ENCODE results near the gene RAMACL.
A peak's percentile ranks its signal among the peaks of the same experiment; 100 is the strongest.

Gene RAMACL

DNA sequence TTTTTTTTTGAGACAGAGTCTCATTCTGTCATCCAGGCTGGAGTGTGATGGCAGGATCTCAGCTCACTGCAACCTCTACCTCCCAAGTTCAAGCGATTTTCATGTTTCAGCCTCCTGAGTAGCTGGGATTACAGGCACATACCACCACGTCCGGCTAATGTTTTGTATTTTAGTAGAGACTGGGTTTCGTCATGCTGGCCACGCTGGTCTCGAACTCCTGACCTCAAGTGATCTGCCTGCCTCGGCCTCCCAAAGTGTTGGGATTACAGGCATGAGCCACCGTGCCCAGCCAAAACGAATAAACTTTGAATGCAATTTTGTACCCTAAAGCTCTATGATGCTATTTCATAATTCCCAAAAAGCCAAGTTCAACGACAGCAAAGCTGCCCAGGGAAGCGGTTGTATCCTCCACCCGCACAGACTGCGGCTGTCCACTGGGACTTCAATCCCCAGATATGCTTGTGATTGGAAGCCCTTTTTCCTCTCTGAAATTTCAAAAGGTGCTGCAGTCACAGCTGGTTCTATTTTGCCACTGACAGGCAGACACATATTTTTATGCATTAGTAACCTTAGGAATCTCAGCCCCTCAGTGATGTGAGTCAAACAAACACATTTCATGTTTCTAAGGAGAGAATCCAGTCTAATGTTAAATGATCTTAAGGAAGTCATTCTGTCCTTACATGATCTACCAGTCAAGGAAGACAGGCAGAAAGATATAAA, 8.7 kb upstream of the RAMACL start:
- DNase-seq (ENCODE audit: extremely low read depth, low read depth) = peak; percentile 66
- TF ChIP-seq, protein P1, sequence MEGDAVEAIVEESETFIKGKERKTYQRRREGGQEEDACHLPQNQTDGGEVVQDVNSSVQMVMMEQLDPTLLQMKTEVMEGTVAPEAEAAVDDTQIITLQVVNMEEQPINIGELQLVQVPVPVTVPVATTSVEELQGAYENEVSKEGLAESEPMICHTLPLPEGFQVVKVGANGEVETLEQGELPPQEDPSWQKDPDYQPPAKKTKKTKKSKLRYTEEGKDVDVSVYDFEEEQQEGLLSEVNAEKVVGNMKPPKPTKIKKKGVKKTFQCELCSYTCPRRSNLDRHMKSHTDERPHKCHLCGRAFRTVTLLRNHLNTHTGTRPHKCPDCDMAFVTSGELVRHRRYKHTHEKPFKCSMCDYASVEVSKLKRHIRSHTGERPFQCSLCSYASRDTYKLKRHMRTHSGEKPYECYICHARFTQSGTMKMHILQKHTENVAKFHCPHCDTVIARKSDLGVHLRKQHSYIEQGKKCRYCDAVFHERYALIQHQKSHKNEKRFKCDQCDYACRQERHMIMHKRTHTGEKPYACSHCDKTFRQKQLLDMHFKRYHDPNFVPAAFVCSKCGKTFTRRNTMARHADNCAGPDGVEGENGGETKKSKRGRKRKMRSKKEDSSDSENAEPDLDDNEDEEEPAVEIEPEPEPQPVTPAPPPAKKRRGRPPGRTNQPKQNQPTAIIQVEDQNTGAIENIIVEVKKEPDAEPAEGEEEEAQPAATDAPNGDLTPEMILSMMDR (IDR thresholded peaks at IDR 0.05; ENCODE audit: low read depth, low read length) = no peak

DNA sequence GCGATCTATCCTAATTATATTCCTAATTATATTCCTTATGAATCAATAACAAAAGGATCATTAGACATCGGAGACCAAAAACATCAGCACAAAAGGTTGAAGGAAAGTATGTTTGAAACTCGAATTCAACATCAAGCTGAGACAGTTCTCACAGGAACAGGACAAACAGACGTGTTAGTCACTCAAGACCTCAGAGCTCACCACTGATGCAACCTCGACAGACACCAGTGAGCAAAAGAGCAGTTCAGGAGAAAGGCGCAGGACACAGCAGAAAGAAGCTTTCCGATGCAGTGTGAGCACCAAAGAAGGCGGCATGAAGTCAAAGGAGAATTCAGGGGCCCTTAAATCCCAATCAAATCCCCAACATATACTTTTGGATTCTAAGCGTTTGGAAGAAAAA, 6.3 kb upstream of the RAMACL start:
- DNase-seq (ENCODE audit: extremely low read depth, low read depth) = no peak
- TF ChIP-seq, protein P1 (IDR thresholded peaks at IDR 0.05; ENCODE audit: low read depth, low read length) = no peak

DNA sequence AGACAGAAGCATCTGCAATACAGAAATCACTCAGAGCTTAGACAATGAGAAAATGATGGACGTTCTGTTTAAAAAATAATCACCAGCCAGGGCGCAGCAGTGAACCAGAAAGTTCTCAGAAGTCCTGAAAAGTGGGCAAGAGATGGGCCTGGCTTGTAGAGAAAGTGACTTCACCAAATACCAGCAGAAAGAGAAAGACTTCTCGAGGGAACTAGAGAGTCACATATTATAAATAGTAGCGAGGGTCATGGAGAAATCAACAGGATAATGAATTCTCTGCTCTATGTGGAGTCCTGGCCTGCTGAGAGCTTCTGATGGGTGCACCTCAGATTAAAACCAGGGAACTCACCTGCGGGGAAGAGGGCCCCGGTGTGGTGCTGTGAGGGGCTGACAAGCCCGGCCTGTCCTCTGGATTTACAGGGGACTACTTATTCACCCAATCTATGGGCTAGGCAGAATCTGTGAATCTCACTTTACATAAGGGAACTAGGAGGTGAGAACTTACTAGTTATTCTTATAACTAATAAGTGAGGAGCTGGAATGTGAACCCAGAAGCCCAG, 5.6 kb upstream of the RAMACL start:
- TF ChIP-seq, protein P1 (IDR thresholded peaks at IDR 0.05; ENCODE audit: low read depth, low read length) = no peak
- no peak for DNase-seq (ENCODE audit: extremely low read depth, low read depth)

DNA sequence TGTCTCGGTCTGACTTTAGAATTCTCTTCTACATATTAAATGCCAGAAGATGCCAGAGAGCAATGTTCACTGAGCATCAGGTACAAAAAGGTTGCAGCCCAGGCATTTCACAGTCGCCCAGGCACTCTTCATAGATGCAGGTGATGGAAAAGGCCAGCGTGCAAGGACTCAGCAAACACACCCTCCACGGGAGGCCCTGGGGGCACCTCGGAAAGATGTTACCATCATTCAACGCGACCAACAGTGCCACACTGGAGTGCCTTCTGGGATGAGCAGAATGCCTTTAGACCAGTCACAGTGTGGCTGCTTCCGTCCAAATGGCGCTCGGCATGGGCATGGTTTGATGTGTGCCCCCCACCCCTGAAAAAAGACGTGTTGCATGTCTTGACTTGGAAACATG, 4.5 kb upstream of the RAMACL start:
- no peak for DNase-seq (ENCODE audit: extremely low read depth, low read depth)

DNA sequence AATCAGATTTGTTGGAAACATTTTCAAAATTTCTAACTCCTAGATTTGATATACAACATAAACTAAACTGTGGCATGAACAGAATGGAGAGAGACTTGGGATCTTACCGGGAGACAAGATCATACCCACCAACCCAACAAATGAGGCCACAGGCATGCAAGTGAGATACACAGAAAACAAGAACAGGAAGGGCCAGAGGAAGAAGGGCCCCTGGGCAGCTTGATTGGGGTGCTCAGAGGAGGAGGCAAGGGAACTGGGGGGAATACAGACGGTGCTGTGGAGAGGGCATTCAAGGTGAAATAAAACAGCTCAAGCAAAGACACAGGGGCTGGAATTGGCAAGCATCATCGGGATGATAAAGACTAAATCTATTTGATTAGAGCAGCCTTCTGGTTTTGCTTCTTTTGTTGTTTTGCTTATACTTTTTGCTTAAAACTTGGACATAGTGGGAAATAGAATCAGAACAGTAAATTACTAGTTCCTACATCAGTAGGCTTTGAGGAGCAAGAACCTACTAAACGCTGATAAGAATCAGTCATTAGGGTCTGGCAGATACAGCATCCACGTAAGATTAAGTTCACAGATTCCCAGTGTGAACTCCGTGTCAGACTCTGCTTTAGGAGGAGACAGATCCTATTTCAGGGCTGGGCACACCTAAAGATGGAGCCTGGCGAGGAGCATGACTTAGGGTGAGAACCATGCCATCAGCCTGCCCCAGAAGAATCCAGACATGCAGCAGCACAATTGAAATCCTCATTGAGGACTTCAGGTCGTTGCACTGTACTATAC, 3.5 kb upstream of the RAMACL start:
- TF ChIP-seq, protein P1 (IDR thresholded peaks at IDR 0.05; ENCODE audit: low read depth, low read length) = no peak
- no peak for DNase-seq (ENCODE audit: extremely low read depth, low read depth)

More for the DNA sequence above, 4.5 kb upstream of the RAMACL start:
- TF ChIP-seq, protein P1 (IDR thresholded peaks at IDR 0.05; ENCODE audit: low read depth, low read length) = no peak

DNA sequence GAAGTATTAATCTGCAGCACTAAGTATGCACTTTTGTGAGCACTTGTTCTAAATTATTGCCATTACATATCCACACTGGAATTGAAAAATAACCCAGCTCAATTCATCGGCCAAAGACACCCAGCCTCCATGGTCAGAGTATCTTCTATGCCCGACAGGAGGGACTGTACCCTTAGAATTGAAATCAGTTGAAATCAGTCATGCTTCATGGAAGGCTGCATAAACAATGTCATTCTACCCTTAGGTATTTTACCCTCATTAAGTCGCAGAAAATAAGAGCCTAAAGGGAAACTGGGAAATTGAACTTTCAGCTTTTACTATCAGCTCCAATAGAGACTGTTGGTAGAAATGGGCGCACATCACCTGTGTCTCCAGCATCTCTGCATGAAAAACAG, 2.9 kb upstream of the RAMACL start:
- DNase-seq (ENCODE audit: extremely low read depth, low read depth) = peak; percentile 8

More for the DNA sequence above, 2.9 kb upstream of the RAMACL start:
- TF ChIP-seq, protein P1 (IDR thresholded peaks at IDR 0.05; ENCODE audit: low read depth, low read length) = no peak

Data from AG09319 (cell line).